Fibroblast of skin of scalp (primary cell): ENCODE measurements around the gene PRPH.
"Not testable (repeated sequence)": the region's sequence is repeated elsewhere in the genome, so short reads cannot be mapped to it uniquely, and the experiment has no call there.

ENCODE experiments used
- DNase-seq: peaks from one replicate; pipeline ENCODE4 v3.0.0-alpha.2; 2013

PRPH gene

GRCh38 chr12:49333778-49334177, 38.8 kb downstream of the PRPH start:
- DNase-seq = not testable (repeated sequence)

DNA sequence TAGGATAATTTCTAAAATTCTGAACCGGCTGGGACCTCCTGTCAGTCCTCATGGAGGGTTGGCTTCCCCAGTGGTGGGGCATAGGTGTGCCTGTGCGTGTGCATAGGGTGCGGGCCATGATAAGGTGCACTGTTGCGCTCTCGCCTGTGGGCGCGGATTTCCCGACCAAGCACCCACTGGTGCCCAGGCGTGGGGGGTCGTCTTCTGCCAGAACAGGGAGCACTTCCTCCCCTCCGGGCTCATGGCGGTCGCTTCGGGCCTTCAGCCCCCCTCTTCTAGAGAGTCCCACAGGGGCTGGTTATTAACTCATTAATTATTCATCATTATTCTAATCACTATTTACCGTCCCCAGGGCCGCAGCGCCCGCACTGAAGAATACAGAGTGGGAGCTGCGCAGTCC, 39.3 kb downstream of the PRPH start:
- DNase-seq = no peak

- no peak for DNase-seq
These were observed 39.7 kb downstream of the PRPH start for GRCh38 chr12:49334681-49335080.

- no peak for DNase-seq
These were observed 40.4 kb downstream of the PRPH start for GRCh38 chr12:49335118-49335954.

DNA sequence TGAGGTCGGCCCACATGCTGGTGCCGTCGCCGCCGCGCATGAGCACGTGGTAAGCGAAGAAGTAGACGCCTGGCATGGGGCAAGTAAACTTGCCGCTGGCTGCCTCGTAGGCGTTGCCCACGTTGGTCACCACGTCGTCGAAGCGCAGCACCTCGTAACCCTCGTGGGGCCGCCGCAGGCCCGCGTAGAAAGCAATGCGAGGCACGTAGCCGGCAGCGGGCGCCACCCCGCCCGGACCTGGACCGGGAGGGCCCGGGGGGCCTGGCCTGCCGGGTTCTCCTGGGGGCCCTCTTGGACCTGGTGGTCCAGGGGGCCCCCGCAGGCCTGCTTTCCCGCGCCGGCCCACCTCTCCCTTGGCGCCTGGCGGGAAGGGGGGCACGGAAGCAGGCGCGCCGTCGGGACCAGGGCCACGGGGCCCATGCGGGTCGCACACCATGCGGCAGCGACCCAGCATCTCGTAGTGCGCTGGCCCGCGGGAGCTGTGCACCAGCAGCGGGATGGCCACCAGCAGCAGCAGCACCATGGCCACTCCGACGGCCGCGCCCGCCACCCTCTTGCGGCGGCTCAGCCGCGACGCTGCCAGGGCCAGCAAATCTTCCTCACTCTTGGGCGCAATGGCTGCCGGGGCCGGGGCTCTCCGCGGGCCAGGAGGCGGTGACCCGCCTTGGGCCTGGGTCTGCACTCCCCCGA, 41.2 kb downstream of the PRPH start:
- DNase-seq = no peak

DNA sequence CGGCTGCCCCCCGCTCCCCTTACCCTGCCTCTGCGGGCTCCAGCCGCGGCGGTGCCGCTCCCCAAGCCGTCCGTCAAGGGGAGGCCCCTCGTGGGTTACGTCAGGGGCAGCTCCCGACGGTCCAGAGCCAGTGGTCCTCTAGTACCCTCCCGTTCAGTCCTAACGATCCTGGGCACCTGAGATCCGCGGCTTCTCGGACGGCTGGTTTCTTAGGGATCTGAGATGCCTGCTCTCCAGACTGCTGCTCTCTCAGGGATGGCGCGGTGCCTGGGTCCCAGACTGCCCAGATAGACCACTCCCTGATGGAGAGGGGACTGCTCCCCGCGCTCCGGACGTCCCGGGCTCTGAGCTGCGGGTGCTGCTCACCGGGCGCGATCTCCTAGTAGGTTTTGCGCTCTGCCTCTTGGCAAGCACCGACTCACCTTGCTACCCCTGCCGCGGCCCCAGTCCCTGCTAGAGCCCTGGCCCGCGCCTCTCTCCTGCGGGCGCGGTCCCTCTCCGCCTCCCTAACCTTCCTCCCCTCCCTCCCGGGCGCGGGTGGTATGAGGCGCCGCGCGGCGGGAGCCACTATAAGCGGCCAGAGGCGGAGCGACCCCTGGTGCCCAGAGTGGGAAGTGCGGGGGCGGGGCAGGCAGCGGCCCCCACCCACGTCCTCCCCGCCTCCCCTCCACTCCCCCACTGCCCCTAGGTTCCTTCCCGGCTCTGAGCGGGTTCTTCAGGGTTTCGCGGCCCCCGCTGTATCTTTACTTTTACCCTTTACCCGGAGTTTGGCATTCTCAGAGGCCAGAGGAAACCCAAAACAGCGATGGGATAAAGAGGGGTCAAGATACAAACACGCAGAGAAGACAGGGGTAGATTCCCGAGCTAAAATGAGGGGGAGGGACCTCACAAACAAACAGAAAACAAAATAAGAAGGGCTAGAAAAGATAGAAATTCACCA, 42.0 kb downstream of the PRPH start, which contains the start of gene C1QL4:
Gene C1QL4, minus strand, starts transcription at position 544 of the 940 bp plus-strand sequence. CDS start 711 bp downstream, outside the sequence.
- DNase-seq = peak; percentile 73

- no peak for DNase-seq
These were observed 44.0 kb downstream of the PRPH start for GRCh38 chr12:49338830-49339463.

- no peak for DNase-seq
These were observed 44.5 kb downstream of the PRPH start for GRCh38 chr12:49339464-49339861.

- no peak for DNase-seq
These were observed 45.3 kb downstream of the PRPH start for GRCh38 chr12:49340095-49340870.

- no peak for DNase-seq
These were observed 46.2 kb downstream of the PRPH start for GRCh38 chr12:49340971-49341776.

- DNase-seq = no peak
These were observed 46.8 kb downstream of the PRPH start for GRCh38 chr12:49341777-49342065.

GRCh38 chr12:49342066-49342913, 47.3 kb downstream of the PRPH start:
- peak; percentile 77 for DNase-seq

DNA sequence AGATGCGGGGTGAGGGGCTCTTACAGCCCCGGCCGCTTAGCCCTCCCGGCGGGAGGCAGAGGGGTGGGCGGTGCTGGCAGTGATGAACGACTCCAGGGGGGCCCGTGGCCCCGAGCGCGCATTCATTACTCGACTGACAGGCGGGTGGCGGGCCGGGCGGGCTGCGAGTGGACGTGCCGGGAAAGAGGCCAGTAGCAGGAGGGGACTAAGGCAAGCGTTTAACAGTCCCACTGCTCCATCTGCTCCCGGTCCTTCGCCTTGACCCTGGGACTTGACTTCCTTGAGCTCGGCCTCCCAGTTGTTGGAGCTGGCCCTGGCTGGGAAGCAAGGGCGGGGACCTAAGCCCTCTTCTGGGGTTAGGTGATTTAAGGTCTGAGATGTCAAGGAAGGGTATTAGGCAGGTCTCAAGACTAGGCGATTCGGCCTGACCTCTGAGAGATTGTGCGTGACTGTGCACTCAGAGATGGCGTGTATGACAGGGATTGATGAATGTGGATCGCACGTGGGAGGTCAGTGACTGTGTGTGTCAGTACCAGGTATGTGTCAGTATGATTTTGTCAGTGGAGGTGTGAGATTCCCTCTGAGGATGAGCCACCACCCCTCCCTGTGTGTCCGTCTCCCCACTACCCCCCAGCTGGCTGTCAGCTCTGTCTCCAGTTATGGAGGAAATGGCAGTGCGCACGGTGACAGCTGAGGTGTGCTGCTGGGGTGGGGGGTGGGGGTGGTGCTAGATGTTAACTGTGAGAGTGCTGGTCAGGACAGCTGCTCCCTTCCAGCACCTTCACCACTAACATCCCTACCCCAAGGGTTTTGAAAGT, 48.2 kb downstream of the PRPH start:
- no peak for DNase-seq

DNA sequence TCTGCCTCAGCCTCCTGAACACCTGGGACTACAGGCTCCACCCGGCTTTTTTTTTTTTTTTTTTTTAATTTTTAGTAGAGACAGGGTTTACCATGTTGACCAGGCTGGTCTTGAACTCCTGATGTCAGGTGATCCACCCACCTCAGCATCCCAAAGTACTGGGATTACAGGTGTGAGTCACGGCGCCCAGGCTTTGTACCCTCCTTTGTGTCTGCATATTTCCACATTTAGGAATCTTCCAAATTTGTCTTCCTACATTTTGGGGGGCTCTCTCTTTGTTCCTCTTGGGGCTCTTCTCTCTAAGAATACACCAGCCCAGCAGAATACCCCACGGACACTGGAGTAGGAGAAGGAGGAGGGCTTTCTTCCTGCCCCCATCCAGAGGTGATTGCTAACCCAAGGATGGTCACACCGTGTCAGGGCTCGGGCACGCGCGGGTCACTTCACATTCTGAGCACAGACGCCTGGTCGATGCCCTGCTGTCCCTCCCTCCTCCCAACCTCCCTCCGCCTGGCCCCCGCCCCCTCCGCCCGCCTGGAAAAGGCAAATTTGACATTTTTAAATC, 49.6 kb downstream of the PRPH start:
- DNase-seq = no peak

GRCh38 chr12:49345051-49345824, 50.3 kb downstream of the PRPH start:
- DNase-seq = no peak

GRCh38 chr12:49345825-49346658, 51.1 kb downstream of the PRPH start:
- no peak for DNase-seq
